ENCODE measurements around the gene PBX4.

- TF ChIP-seq POLR2A (IDR thresholded peaks at IDR 0.05) (no peak), CTCF (IDR thresholded peaks at IDR 0.05 in 8 of 11, conservative IDR thresholded peaks at IDR 0.05 in 3 of 11) (no peak)
These were observed 44.4 kb upstream of the PBX4 start for GRCh38 chr19:19662871-19663255.
